ENCODE data around the gene ABCB8.

DNA sequence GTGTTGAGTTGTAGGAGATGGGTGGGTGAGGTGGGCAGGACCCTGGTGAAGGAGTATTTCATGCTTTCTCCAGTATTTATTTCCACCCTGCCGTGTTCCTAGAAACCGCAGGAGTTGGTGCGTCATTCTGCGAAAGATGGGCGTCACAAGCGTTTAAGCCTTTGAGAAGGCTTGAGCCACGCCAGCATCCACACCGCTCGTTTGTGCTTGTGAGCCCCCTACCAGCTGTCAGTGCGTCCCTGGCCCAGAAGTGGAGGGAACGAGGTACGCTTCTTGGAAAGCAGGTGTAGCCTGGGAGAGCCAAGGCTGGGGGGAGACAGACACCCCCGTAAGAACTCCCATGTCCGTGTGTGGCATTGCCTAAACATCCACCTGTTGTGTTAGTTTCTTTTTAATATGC lies 63.7 kb downstream of the ABCB8 start:
- TF ChIP-seq, protein P1, sequence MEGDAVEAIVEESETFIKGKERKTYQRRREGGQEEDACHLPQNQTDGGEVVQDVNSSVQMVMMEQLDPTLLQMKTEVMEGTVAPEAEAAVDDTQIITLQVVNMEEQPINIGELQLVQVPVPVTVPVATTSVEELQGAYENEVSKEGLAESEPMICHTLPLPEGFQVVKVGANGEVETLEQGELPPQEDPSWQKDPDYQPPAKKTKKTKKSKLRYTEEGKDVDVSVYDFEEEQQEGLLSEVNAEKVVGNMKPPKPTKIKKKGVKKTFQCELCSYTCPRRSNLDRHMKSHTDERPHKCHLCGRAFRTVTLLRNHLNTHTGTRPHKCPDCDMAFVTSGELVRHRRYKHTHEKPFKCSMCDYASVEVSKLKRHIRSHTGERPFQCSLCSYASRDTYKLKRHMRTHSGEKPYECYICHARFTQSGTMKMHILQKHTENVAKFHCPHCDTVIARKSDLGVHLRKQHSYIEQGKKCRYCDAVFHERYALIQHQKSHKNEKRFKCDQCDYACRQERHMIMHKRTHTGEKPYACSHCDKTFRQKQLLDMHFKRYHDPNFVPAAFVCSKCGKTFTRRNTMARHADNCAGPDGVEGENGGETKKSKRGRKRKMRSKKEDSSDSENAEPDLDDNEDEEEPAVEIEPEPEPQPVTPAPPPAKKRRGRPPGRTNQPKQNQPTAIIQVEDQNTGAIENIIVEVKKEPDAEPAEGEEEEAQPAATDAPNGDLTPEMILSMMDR (IDR thresholded peaks at IDR 0.05) = no peak
- TF ChIP-seq POLR2A (IDR thresholded peaks at IDR 0.05) = no peak
